ENCODE measurements around the gene STARD5. TPM values are rescaled to one million over a fixed set of nuclear protein-coding genes. Genes with fewer than 3 reads are reported as not detected.

Gene STARD5
- total RNA-seq = 1 to 10 TPM; 1.3 to 6.7 (median 4.1) TPM

GRCh38 chr15:81323944-81324881, at the start of gene STARD5:
STARD5 (minus strand) TSS chr15:81324141; CDS start chr15:81324099, 42 bp downstream.
- no peaks in the 10 kb centered on the region for H3K9me3 ChIP-seq
- H3K27ac ChIP-seq = peak within 1 kb of the TSS; percentile 57 to 85 (median 78)
- TF ChIP-seq EP300 (IDR thresholded peaks at IDR 0.05) (no peak), POLR2A (IDR thresholded peaks at IDR 0.05) (peak; percentile 60 to 64), CTCF (IDR thresholded peaks at IDR 0.05) (no peak), POLR2AphosphoS5 (IDR thresholded peaks at IDR 0.05) (peak; percentile 68)
- H3K36me3 ChIP-seq = peaks cover 0 to 17% of the 10 kb centered on the region in 2 donors
- H3K27me3 ChIP-seq = no peaks in the 10 kb centered on the region
- 0 to 3% methylated on average over 5 to 10 of the region's 67 CpGs for WGBS, 2 donors (ENCODE audit: low coverage in 1 of 2)
- peaks cover 0 to 26% (median 0%) of the 10 kb centered on the region in 3 donors for H3K4me1 ChIP-seq
- peak; percentile 100 for ATAC-seq
- H3K4me3 ChIP-seq = peak within 1 kb of the TSS; percentile 75 to 77

- TF ChIP-seq EP300 (IDR thresholded peaks at IDR 0.05) (no peak), POLR2A (IDR thresholded peaks at IDR 0.05) (no peak), CTCF (IDR thresholded peaks at IDR 0.05) (no peak), POLR2AphosphoS5 (IDR thresholded peaks at IDR 0.05) (no peak)
- no peaks in the 10 kb centered on the region for H3K36me3 ChIP-seq
- no peak overlapping the region for H3K4me3 ChIP-seq
- whole genome bisulfite sequencing, 2 donors (ENCODE audit: low coverage in 1 of 2) = 77 to 81% methylated on average over 5 of the region's 5 CpGs
- no peaks in the 10 kb centered on the region for H3K4me1 ChIP-seq
- H3K27me3 ChIP-seq = no peaks in the 10 kb centered on the region
- ATAC-seq = no peak
- H3K27ac ChIP-seq = no peak overlapping the region
- no peaks in the 10 kb centered on the region for H3K9me3 ChIP-seq
Measured at GRCh38 chr15:81373176-81373575, 49.2 kb upstream of the STARD5 start.

GRCh38 chr15:81372575-81372974, 48.6 kb upstream of the STARD5 start:
- TF ChIP-seq POLR2AphosphoS5 (IDR thresholded peaks at IDR 0.05) (no peak), POLR2A (IDR thresholded peaks at IDR 0.05) (no peak), EP300 (IDR thresholded peaks at IDR 0.05) (no peak), CTCF (IDR thresholded peaks at IDR 0.05) (no peak)
- no peaks in the 10 kb centered on the region for H3K27me3 ChIP-seq
- H3K9me3 ChIP-seq = no peaks in the 10 kb centered on the region
- WGBS, 2 donors (ENCODE audit: low coverage in 1 of 2) = 83% methylated on average over 3 of the region's 3 CpGs; no CpG with 5 or more reads in 1 of the 2 donors
- H3K4me1 ChIP-seq = no peaks in the 10 kb centered on the region
- ATAC-seq = no peak
- H3K4me3 ChIP-seq = no peak overlapping the region
- H3K36me3 ChIP-seq = no peaks in the 10 kb centered on the region
- no peak overlapping the region for H3K27ac ChIP-seq

- no peaks in the 10 kb centered on the region for H3K4me1 ChIP-seq
- no peaks in the 10 kb centered on the region for H3K36me3 ChIP-seq
- H3K27me3 ChIP-seq = no peaks in the 10 kb centered on the region
- no peak for ATAC-seq
- WGBS, 2 donors (ENCODE audit: low coverage in 1 of 2) = 59 to 62% methylated on average over 2 to 4 of the region's 5 CpGs
- TF ChIP-seq EP300 (IDR thresholded peaks at IDR 0.05) (no peak), CTCF (IDR thresholded peaks at IDR 0.05) (no peak), POLR2AphosphoS5 (IDR thresholded peaks at IDR 0.05) (no peak), POLR2A (IDR thresholded peaks at IDR 0.05) (no peak)
- H3K9me3 ChIP-seq = peaks cover 0 to 4% (median 0%) of the 10 kb centered on the region in 3 donors
- no peak overlapping the region for H3K27ac ChIP-seq
- H3K4me3 ChIP-seq = no peak overlapping the region
Measured at GRCh38 chr15:81363718-81364500, 40.0 kb upstream of the STARD5 start.
